Mammary epithelial cell (primary cell): ENCODE data around the gene AAR2.

Source experiments
- CTCF ChIP-seq, 2 donors: IDR thresholded peaks in 1 of 2; conservative IDR thresholded peaks in 1 of 2; 2 replicates each; pipeline ENCODE4 v1.5.1; 2011 to 2012; ENCODE audit warnings: inconsistent platforms in 2 of 2, low read length in 2 of 2, mild to moderate bottlenecking in 2 of 2, control low read depth in 1 of 2, low read depth in 1 of 2; ENCODE audit not compliant: insufficient read depth in 1 of 2; ENCODE audit errors: extremely low read depth in 1 of 2
- EZH2 ChIP-seq: IDR thresholded peaks from 2 replicates; pipeline ENCODE4 v1.6.1; 2012; ENCODE audit warnings: low read length, inconsistent platforms, borderline replicate concordance

- TF ChIP-seq CTCF (conservative IDR thresholded peaks at IDR 0.05 in 1 of 2, IDR thresholded peaks at IDR 0.05 in 1 of 2; ENCODE audit: extremely low read depth in 1 of 2, insufficient read depth in 1 of 2, low read depth in 1 of 2, low read length in 2 of 2) (no peak), EZH2 (no peak)
Measured at GRCh38 chr20:36299459-36299858, 63.2 kb downstream of the AAR2 start.
